PC-9 (cell line): ENCODE measurements around the gene MED13L.

ENCODE experiments used
- EZH2 ChIP-seq: fragments of 200-600 bp; sonication (generic); IDR thresholded peaks from 2 replicates; pipeline ENCODE4 v1.8.0; 2017; ENCODE audit warnings: antibody characterized with exemption, low read depth
- TF ChIP-seq, protein P1 (sequence below): fragments of 200-600 bp; sonication (generic); conservative IDR thresholded peaks from 2 replicates; pipeline ENCODE4 v1.6.1; 2017; ENCODE audit warnings: mixed run types, antibody characterized with exemption, mild to moderate bottlenecking, moderate library complexity

DNA sequence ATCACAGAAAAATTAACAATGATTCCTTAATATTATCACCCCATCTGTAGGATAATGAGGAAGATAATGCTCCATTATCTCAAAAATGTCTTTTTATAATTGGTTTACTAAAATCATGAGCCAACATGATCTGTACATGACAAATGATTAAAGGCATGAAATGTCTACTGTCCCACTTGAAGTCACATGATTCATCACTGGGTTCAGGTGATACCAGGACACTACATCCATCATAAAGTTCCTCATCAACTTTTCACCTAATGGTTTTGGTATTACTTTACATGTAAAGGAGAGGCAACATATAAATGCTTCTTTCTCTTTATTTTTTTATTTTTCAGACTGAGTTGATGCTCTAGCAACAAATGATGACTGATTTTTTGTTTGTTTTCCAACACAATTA lies 313.3 kb downstream of the MED13L start:
- no peak for TF ChIP-seq EZH2
- TF ChIP-seq, protein P1, sequence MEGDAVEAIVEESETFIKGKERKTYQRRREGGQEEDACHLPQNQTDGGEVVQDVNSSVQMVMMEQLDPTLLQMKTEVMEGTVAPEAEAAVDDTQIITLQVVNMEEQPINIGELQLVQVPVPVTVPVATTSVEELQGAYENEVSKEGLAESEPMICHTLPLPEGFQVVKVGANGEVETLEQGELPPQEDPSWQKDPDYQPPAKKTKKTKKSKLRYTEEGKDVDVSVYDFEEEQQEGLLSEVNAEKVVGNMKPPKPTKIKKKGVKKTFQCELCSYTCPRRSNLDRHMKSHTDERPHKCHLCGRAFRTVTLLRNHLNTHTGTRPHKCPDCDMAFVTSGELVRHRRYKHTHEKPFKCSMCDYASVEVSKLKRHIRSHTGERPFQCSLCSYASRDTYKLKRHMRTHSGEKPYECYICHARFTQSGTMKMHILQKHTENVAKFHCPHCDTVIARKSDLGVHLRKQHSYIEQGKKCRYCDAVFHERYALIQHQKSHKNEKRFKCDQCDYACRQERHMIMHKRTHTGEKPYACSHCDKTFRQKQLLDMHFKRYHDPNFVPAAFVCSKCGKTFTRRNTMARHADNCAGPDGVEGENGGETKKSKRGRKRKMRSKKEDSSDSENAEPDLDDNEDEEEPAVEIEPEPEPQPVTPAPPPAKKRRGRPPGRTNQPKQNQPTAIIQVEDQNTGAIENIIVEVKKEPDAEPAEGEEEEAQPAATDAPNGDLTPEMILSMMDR = no peak
